K562 (cell line): ENCODE measurements around the gene COLQ. TPM values are rescaled to one million over a fixed set of nuclear protein-coding genes. Genes with fewer than 3 reads are reported as not detected.
A peak's percentile ranks its signal among the peaks of the same experiment; 100 is the strongest.

Experiments
- ATAC-seq: fragments of 200-7000 bp; cut with Tn5 transposase; 3 replicates; pipeline ENCODE4 v1.9.1; 2020; ENCODE audit warnings: moderate library complexity
- BruUV-seq: library from RNA; stranded (reverse); fragments of 400-500 nt; replicated peaks from 2 replicates; lab custom pipeline; 2021; lab: Mats Ljungman, UMichigan
- CTCF ChIA-PET: fragments of 300-600 bp; formaldehyde crosslinking; extraction: SDS; loops from one replicate; lab custom pipeline; 2021; ENCODE audit warnings: low intra/inter-chr PET ratio; lab: Yijun Ruan, JAX
- POLR2A ChIA-PET: fragments of 300-600, 350-650 bp; sonication (Branson Sonifier 250); formaldehyde crosslinking; extraction: SDS; loops from one replicate; lab custom pipeline; 2021; ENCODE audit warnings: antibody characterized with exemption, inconsistent platforms; lab: Yijun Ruan, JAX
- DNase-seq, 4 experiments: peaks; one replicate each; pipeline versions ENCODE4 v3.0.0 to v3.0.0-alpha.2; 2011 to 2018; ENCODE audit warnings: low spot score in 3 of 4, mixed read lengths in 3 of 4; ENCODE audit errors: extremely low read depth in 1 of 4
- FAIRE-seq: peaks from 2 replicates; lab custom pipeline; 2011; peaks lifted over from hg19 to GRCh38; lab: Jason Lieb, UNC
- H2AFZ ChIP-seq: 2 replicates; pipeline ENCODE4 v1.6.0; 2011; ENCODE audit warnings: low read depth, low read length, control low read depth, inconsistent platforms
- H3K27ac ChIP-seq: fragments of 200-600 bp; 3 replicates; pipeline ENCODE4 v1.8.0; 2011; ENCODE audit warnings: low read depth, mild to moderate bottlenecking, control low read depth, inconsistent platforms, low read length, moderate library complexity, mixed read lengths; ENCODE audit errors: extremely low read depth
- H3K27me3 ChIP-seq, 2 experiments: fragments of 300-600 bp in 1 of 2; 2 replicates in 1 of 2; 3 replicates in 1 of 2; pipeline versions ENCODE4 v1.6.0 to v1.8.0; 2011; ENCODE audit warnings: inconsistent platforms in 2 of 2, low read length in 2 of 2, mild to moderate bottlenecking in 1 of 2, mixed read lengths in 1 of 2, moderate library complexity in 1 of 2; ENCODE audit not compliant: control insufficient read depth in 2 of 2, insufficient read depth in 2 of 2
- H3K36me3 ChIP-seq: fragments of 300-600 bp; 3 replicates; pipeline ENCODE4 v1.8.0; 2011; ENCODE audit warnings: mild to moderate bottlenecking, low read length, inconsistent platforms; ENCODE audit not compliant: control insufficient read depth, insufficient read depth
- H3K4me1 ChIP-seq, 2 experiments: fragments of 200-600 bp in 1 of 2; replicated peaks in 1 of 2; 2 replicates in 1 of 2; 3 replicates in 1 of 2; pipeline versions ENCODE4 v1.5.1 to v1.8.0; 2011; ENCODE audit warnings: inconsistent platforms in 2 of 2, low read length in 2 of 2, mild to moderate bottlenecking in 1 of 2, mixed read lengths in 1 of 2, moderate library complexity in 1 of 2; ENCODE audit not compliant: control insufficient read depth in 2 of 2, insufficient read depth in 2 of 2
- H3K4me2 ChIP-seq: 2 replicates; pipeline ENCODE4 v1.6.1; 2011; ENCODE audit warnings: low read length, control low read depth, inconsistent platforms, mixed read lengths; ENCODE audit not compliant: insufficient read depth
- H3K4me3 ChIP-seq: fragments of 200-600 bp; sonication (generic), shearing (Covaris generic); 2 replicates; pipeline ENCODE4 v1.5.1; 2016; ENCODE audit warnings: control low read depth, inconsistent platforms
- H3K79me2 ChIP-seq: fragments of 200-600 bp; 3 replicates; pipeline ENCODE4 v1.8.0; 2011; ENCODE audit warnings: low read length, inconsistent platforms; ENCODE audit not compliant: control insufficient read depth, insufficient read depth
- H3K9ac ChIP-seq, 2 experiments: 2 replicates each; pipeline versions ENCODE4 v1.6.0 to v1.6.1; 2011; ENCODE audit warnings: low read depth in 2 of 2, low read length in 2 of 2, control low read depth in 1 of 2, inconsistent platforms in 1 of 2, mild to moderate bottlenecking in 1 of 2, mixed read lengths in 1 of 2; ENCODE audit not compliant: insufficient read depth in 1 of 2
- H3K9me1 ChIP-seq: one replicate; pipeline ENCODE4 v1.6.0; 2011; ENCODE audit warnings: inconsistent platforms, mild to moderate bottlenecking, low read length, moderate library complexity; ENCODE audit not compliant: control insufficient read depth, insufficient read depth
- H3K9me3 ChIP-seq: replicated peaks from 2 replicates; pipeline ENCODE4 v1.5.1; 2011; ENCODE audit warnings: low read depth, low read length, inconsistent platforms; ENCODE audit not compliant: control insufficient read depth, insufficient read depth
- H4K20me1 ChIP-seq: replicated peaks from 2 replicates; pipeline ENCODE4 v1.6.1; 2011; ENCODE audit warnings: low read length, inconsistent platforms, mixed read lengths; ENCODE audit not compliant: control insufficient read depth, insufficient read depth
- C11orf30 ChIP-seq: fragments of 450-650 bp; IDR thresholded peaks from 2 replicates; pipeline ENCODE4 v1.6.1; 2016; ENCODE audit warnings: low read depth, mild to moderate bottlenecking
- CBFA2T2 ChIP-seq: fragments of 450-650 bp; conservative IDR thresholded peaks from 2 replicates; pipeline ENCODE4 v1.6.1; 2017; ENCODE audit warnings: mild to moderate bottlenecking
- ESRRA ChIP-seq: fragments of 450-650 bp; IDR thresholded peaks from 2 replicates; pipeline ENCODE4 v1.6.1; 2014; ENCODE audit warnings: low read depth, mild to moderate bottlenecking, moderate library complexity, borderline replicate concordance
- ETV1 ChIP-seq: fragments of 450-650 bp; conservative IDR thresholded peaks from 2 replicates; pipeline ENCODE4 v1.6.1; 2016; ENCODE audit warnings: missing genetic modification characterization, control low read depth, low read depth, missing compliant biosample characterization
- MAFF ChIP-seq: IDR thresholded peaks from 2 replicates; pipeline ENCODE4 v1.6.1; 2012; ENCODE audit warnings: low read length, improper control_type of control experiment
- MAFG ChIP-seq: fragments of 450-650 bp; conservative IDR thresholded peaks from 2 replicates; pipeline ENCODE4 v1.6.1; 2016; ENCODE audit warnings: missing genetic modification characterization, missing compliant biosample characterization
- MAFK ChIP-seq: IDR thresholded peaks from 2 replicates; pipeline ENCODE4 v1.6.1; 2011; ENCODE audit warnings: low read length, improper control_type of control experiment
- PPARD ChIP-seq: fragments of 250-450 bp; sonication (Bioruptor Pico); IDR thresholded peaks from 2 replicates; pipeline ENCODE4 v1.8.0; 2022; ENCODE audit warnings: inconsistent platforms, mild to moderate bottlenecking, moderate library complexity
- STAG1 ChIP-seq: sonication (generic); formaldehyde crosslinking; IDR thresholded peaks from 2 replicates; pipeline ENCODE4 v1.5.0; 2020; ENCODE audit warnings: missing genetic modification reagents, borderline replicate concordance
- TCFL5 ChIP-seq: fragments of 250-450 bp; sonication (Bioruptor Pico); conservative IDR thresholded peaks from 2 replicates; pipeline ENCODE4 v1.6.1; 2021; ENCODE audit warnings: mild to moderate bottlenecking, moderate library complexity, matching md5 sums
- ZFP30 ChIP-seq: fragments of 250-450 bp; sonication (Bioruptor Pico); IDR thresholded peaks from 2 replicates; pipeline ENCODE4 v1.8.0; 2022; ENCODE audit warnings: moderate library complexity, mild to moderate bottlenecking, inconsistent platforms, borderline replicate concordance
- ZNF316 ChIP-seq: fragments of 450-650 bp; IDR thresholded peaks from 2 replicates; pipeline ENCODE4 v1.6.1; 2016
- WGBS: fragments of 100-300 bp; shearing (Covaris generic); methylation state at CpG from one replicate; pipeline ENCODE4 v1.1.6; 2016; ENCODE audit warnings: low coverage, mixed read lengths; ENCODE audit not compliant: insufficient coverage; ENCODE audit errors: missing lambda C conversion rate; 5-methylcytosine and 5-hydroxymethylcytosine counted together
- in situ Hi-C: fragments of 300-500 bp; cut with MboI; formaldehyde crosslinking; loops from 4 replicates; pipeline ENCODE4 v1.15.0; 2018; ENCODE audit warnings: inconsistent platforms, mixed read lengths
- intact Hi-C: fragments of 100-400 bp; cut with micrococcal nuclease; formaldehyde crosslinking; loops from 2 replicates; pipeline ENCODE4 v1.14.2; 2022
- polyA plus RNA-seq, 8 experiments: library from polyadenylated mRNA; depleted of rRNA in 4 of 8; stranded (reverse) in 5 of 8; unstranded in 3 of 8; fragments of >200 nt; fragmentation: Nextera tagmentation in 2 of 8; fragmentation: Illumina TruSeq in 1 of 8; extraction: Ambion mirVana in 2 of 8; extraction: Trizol in 1 of 8; gene quantifications; 2 replicates each; pipeline versions ENCODE4 v1.2.1 to v1.2.3, GENCODE V29; 2011 to 2014; ENCODE audit warnings: inconsistent platforms in 1 of 8, missing spikeins in 1 of 8
- total RNA-seq, 7 experiments: library from RNA; depleted of rRNA in 6 of 7; stranded (reverse); fragments of >200 nt in 6 of 7; fragmentation: Illumina TruSeq in 2 of 7; extraction: Trizol in 2 of 7; gene quantifications; 2 replicates each; pipeline versions ENCODE4 v1.2.1 to v1.2.3, GENCODE V29; 2011 to 2021; ENCODE audit warnings: low replicate concordance in 1 of 7
- TF ChIP-seq, protein P1 (sequence below): fragments of 450-650 bp; IDR thresholded peaks from 2 replicates; pipeline ENCODE4 v1.6.1; 2017; ENCODE audit warnings: antibody characterized with exemption, mild to moderate bottlenecking

Gene COLQ
- total and polyA plus RNA-seq, 9 of the 15 experiments (the other 6 are each of a cell fraction or from before 2014, with no cell fraction given) = 0.04 to 0.36 (median 0.27) TPM; not detected in 4

GRCh38 chr3:15479400-15480224 is 41.9 kb downstream of the COLQ start:
- ChIA-PET CTCF (no interaction called here), POLR2A (interaction anchor here (0.9 kb wide), 2 partner anchors 8 to 39 kb away, joined by 3 read pairs; no protein-coding TSS in a partner anchor)
- DNase-seq (no peak), ATAC-seq (no peak), FAIRE-seq (no peak)
- in situ Hi-C loops = no loop called here
- no TSS peak for BruUV-seq
- TF ChIP-seq C11orf30 (peak; percentile 68), MAFG (tag) (peak; percentile 83), MAFK (peak; percentile 87), ESRRA (no peak), ZNF316 (peak; percentile 84), MAFF (peak; percentile 84)
- intact Hi-C loops = no loop called here
- no peaks in the 10 kb centered on the region; the same call in 1 of the 2 replicates for H4K20me1 ChIP-seq
- no peak overlapping the region for H3K4me3 ChIP-seq
- no peaks in the 10 kb centered on the region for H3K4me1 ChIP-seq
- H2AFZ ChIP-seq = no peak overlapping the region
- no peaks in the 10 kb centered on the region for H3K9me1 ChIP-seq
- H3K36me3 ChIP-seq = no peaks in the 10 kb centered on the region
- no peak overlapping the region for H3K27ac ChIP-seq
- no peak overlapping the region for H3K4me2 ChIP-seq
- peaks cover 0 to 21% of the 10 kb centered on the region in 2 experiments; a peak in 2 of 5 replicates for H3K27me3 ChIP-seq
- H3K9ac ChIP-seq = no peak overlapping the region
- no peaks in the 10 kb centered on the region for H3K79me2 ChIP-seq
- no peaks in the 10 kb centered on the region for H3K9me3 ChIP-seq

- no peaks in the 10 kb centered on the region for H3K36me3 ChIP-seq
- in situ Hi-C loops = no loop called here
- TF ChIP-seq ETV1 (tag) = no peak
- TF ChIP-seq ZFP30 = no peak
- TF ChIP-seq PPARD = no peak
- no peak for TF ChIP-seq TCFL5 (CRISPR knock-in tag)
- TF ChIP-seq, protein P1, sequence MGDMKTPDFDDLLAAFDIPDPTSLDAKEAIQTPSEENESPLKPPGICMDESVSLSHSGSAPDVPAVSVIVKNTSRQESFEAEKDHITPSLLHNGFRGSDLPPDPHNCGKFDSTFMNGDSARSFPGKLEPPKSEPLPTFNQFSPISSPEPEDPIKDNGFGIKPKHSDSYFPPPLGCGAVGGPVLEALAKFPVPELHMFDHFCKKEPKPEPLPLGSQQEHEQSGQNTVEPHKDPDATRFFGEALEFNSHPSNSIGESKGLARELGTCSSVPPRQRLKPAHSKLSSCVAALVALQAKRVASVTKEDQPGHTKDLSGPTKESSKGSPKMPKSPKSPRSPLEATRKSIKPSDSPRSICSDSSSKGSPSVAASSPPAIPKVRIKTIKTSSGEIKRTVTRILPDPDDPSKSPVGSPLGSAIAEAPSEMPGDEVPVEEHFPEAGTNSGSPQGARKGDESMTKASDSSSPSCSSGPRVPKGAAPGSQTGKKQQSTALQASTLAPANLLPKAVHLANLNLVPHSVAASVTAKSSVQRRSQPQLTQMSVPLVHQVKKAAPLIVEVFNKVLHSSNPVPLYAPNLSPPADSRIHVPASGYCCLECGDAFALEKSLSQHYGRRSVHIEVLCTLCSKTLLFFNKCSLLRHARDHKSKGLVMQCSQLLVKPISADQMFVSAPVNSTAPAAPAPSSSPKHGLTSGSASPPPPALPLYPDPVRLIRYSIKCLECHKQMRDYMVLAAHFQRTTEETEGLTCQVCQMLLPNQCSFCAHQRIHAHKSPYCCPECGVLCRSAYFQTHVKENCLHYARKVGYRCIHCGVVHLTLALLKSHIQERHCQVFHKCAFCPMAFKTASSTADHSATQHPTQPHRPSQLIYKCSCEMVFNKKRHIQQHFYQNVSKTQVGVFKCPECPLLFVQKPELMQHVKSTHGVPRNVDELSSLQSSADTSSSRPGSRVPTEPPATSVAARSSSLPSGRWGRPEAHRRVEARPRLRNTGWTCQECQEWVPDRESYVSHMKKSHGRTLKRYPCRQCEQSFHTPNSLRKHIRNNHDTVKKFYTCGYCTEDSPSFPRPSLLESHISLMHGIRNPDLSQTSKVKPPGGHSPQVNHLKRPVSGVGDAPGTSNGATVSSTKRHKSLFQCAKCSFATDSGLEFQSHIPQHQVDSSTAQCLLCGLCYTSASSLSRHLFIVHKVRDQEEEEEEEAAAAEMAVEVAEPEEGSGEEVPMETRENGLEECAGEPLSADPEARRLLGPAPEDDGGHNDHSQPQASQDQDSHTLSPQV = no peak
- TF ChIP-seq CBFA2T2 = no peak
- no peak for TF ChIP-seq STAG1 (CRISPR knock-in tag)
Measured at GRCh38 chr3:15478640-15478979, 42.9 kb downstream of the COLQ start.

More at GRCh38 chr3:15478640-15478979, 42.9 kb downstream of the COLQ start:
- WGBS = 4% methylated on average over 5 of the region's 5 CpGs
- DNase-seq (no peak), ATAC-seq (no peak; the same call in 1 of the 3 replicates), FAIRE-seq (no peak)
- POLR2A ChIA-PET = no interaction called here
- Histone ChIP-seq H3K4me3 (no peak overlapping the region), H3K9me3 (no peaks in the 10 kb centered on the region), H4K20me1 (no peaks in the 10 kb centered on the region; the same call in 1 of the 2 replicates), H3K27me3 (peaks cover 0 to 21% of the 10 kb centered on the region in 2 experiments; a peak in 2 of 5 replicates), H3K4me1 (no peaks in the 10 kb centered on the region), H2AFZ (no peak overlapping the region), H3K27ac (no peak overlapping the region), H3K9ac (no peak overlapping the region), H3K79me2 (no peaks in the 10 kb centered on the region), H3K9me1 (no peaks in the 10 kb centered on the region), H3K4me2 (no peak overlapping the region)
- CTCF ChIA-PET = no interaction called here
- no TSS peak for BruUV-seq
- intact Hi-C loops = no loop called here
